ENCODE data around the gene SLC17A9.

The SLC17A9 gene

GRCh38 chr20:62969179-62969760, 16.8 kb downstream of the SLC17A9 start:
- no peak for DNase-seq

- DNase-seq: no peak
These were observed 17.4 kb downstream of the SLC17A9 start for GRCh38 chr20:62969939-62970306.

GRCh38 chr20:62970307-62971210, 18.1 kb downstream of the SLC17A9 start:
- DNase-seq: no peak

GRCh38 chr20:62971211-62971949, 18.9 kb downstream of the SLC17A9 start:
- DNase-seq: no peak

- DNase-seq: peak; percentile 87
These were observed 19.7 kb downstream of the SLC17A9 start for GRCh38 chr20:62971950-62972844.

GRCh38 chr20:62972845-62973745, 20.6 kb downstream of the SLC17A9 start:
- no peak for DNase-seq

- no peak for DNase-seq
These were observed 22.8 kb downstream of the SLC17A9 start for GRCh38 chr20:62975251-62975760.

- no peak for DNase-seq
These were observed 23.5 kb downstream of the SLC17A9 start for GRCh38 chr20:62975812-62976508.

GRCh38 chr20:62976886-62977285, 24.4 kb downstream of the SLC17A9 start:
- DNase-seq: no peak

- peak; percentile 88 for DNase-seq
These were observed 25.4 kb downstream of the SLC17A9 start for GRCh38 chr20:62977613-62978560.

- DNase-seq: no peak
These were observed 26.0 kb downstream of the SLC17A9 start for GRCh38 chr20:62978561-62978943.

GRCh38 chr20:62979310-62979709, 26.8 kb downstream of the SLC17A9 start:
- no peak for DNase-seq

- no peak for DNase-seq
These were observed 27.4 kb downstream of the SLC17A9 start for GRCh38 chr20:62979876-62980373.

GRCh38 chr20:62980380-62980960, 28.0 kb downstream of the SLC17A9 start:
- no peak for DNase-seq

GRCh38 chr20:62980970-62981369, 28.5 kb downstream of the SLC17A9 start:
- DNase-seq: peak; percentile 43

- DNase-seq: no peak
These were observed 29.9 kb downstream of the SLC17A9 start for GRCh38 chr20:62982124-62983075.

GRCh38 chr20:62983210-62983609, 30.7 kb downstream of the SLC17A9 start:
- DNase-seq: no peak

All from CD4-positive, alpha-beta T cell treated with Interleukin-12 subunit alpha and Interleukin-12 subunit beta, for 1 hour (primary cell).